Measurements from ENCODE around the gene SLK.

Gene SLK

GRCh38 chr10:104026762-104027161 lies 59.8 kb downstream of the SLK start:
- Histone ChIP-seq H3K4me1 (ENCODE audit: control insufficient read depth, insufficient read depth, low read length) (peaks cover under 1% of the 10 kb centered on the region), H3K9me3 (ENCODE audit: control insufficient read depth, insufficient read depth, low read length) (no peaks in the 10 kb centered on the region)

GRCh38 chr10:104028146-104028545 lies 61.2 kb downstream of the SLK start:
- H3K27me3 ChIP-seq (ENCODE audit: control insufficient read depth, insufficient read depth, low read length) = no peaks in the 10 kb centered on the region
- no peak overlapping the region for H3K4me3 ChIP-seq (ENCODE audit: low read depth, low read length)
- peaks cover 5% of the 10 kb centered on the region for H3K36me3 ChIP-seq (ENCODE audit: control insufficient read depth, insufficient read depth, low read length)
- H3K4me1 ChIP-seq (ENCODE audit: control insufficient read depth, insufficient read depth, low read length) = peaks cover 12% of the 10 kb centered on the region
- no peak overlapping the region for H3K9ac ChIP-seq (ENCODE audit: low read depth, low read length)
- no peaks in the 10 kb centered on the region for H3K9me3 ChIP-seq (ENCODE audit: control insufficient read depth, insufficient read depth, low read length)

More at GRCh38 chr10:104026762-104027161, 59.8 kb downstream of the SLK start:
- Histone ChIP-seq H3K27me3 (ENCODE audit: control insufficient read depth, insufficient read depth, low read length) (no peaks in the 10 kb centered on the region), H3K36me3 (ENCODE audit: control insufficient read depth, insufficient read depth, low read length) (peaks cover 5% of the 10 kb centered on the region), H3K9ac (ENCODE audit: low read depth, low read length) (no peak overlapping the region), H3K4me3 (ENCODE audit: low read depth, low read length) (no peak overlapping the region)

- peaks cover 12% of the 10 kb centered on the region for H3K4me1 ChIP-seq (ENCODE audit: control insufficient read depth, insufficient read depth, low read length)
- H3K4me3 ChIP-seq (ENCODE audit: low read depth, low read length) = no peak overlapping the region
- H3K27me3 ChIP-seq (ENCODE audit: control insufficient read depth, insufficient read depth, low read length) = no peaks in the 10 kb centered on the region
- H3K36me3 ChIP-seq (ENCODE audit: control insufficient read depth, insufficient read depth, low read length) = no peaks in the 10 kb centered on the region
- no peak overlapping the region for H3K9ac ChIP-seq (ENCODE audit: low read depth, low read length)
- no peaks in the 10 kb centered on the region for H3K9me3 ChIP-seq (ENCODE audit: control insufficient read depth, insufficient read depth, low read length)
These were observed 62.0 kb downstream of the SLK start for GRCh38 chr10:104028823-104029520.

DNA sequence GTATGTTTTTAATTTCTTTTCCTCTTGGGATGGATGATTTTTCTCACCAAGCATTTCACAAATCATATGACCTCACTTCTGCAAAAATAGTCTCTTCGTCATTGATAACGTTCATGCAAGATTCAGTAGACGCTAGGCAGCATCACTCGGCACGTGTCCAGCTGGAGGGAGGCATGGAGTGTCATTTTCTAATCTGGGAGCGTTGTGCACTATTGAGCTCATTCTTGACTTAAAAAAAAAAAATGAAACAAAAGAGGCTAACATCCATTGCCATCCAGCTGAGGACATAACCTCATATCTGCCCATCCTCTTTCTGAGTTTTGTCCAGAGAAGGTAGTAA lies 62.6 kb downstream of the SLK start:
- Histone ChIP-seq H3K4me3 (ENCODE audit: low read depth, low read length) (no peak overlapping the region), H3K36me3 (ENCODE audit: control insufficient read depth, insufficient read depth, low read length) (no peaks in the 10 kb centered on the region), H3K9me3 (ENCODE audit: control insufficient read depth, insufficient read depth, low read length) (no peaks in the 10 kb centered on the region), H3K9ac (ENCODE audit: low read depth, low read length) (no peak overlapping the region), H3K4me1 (ENCODE audit: control insufficient read depth, insufficient read depth, low read length) (peaks cover 12% of the 10 kb centered on the region), H3K27me3 (ENCODE audit: control insufficient read depth, insufficient read depth, low read length) (no peaks in the 10 kb centered on the region)

GRCh38 chr10:104031631-104032030 lies 64.7 kb downstream of the SLK start:
- H3K27me3 ChIP-seq (ENCODE audit: control insufficient read depth, insufficient read depth, low read length) = no peaks in the 10 kb centered on the region
- H3K9me3 ChIP-seq (ENCODE audit: control insufficient read depth, insufficient read depth, low read length) = no peaks in the 10 kb centered on the region
- H3K36me3 ChIP-seq (ENCODE audit: control insufficient read depth, insufficient read depth, low read length) = no peaks in the 10 kb centered on the region
- no peak overlapping the region for H3K9ac ChIP-seq (ENCODE audit: low read depth, low read length)
- H3K4me1 ChIP-seq (ENCODE audit: control insufficient read depth, insufficient read depth, low read length) = peaks cover 12% of the 10 kb centered on the region
- no peak overlapping the region for H3K4me3 ChIP-seq (ENCODE audit: low read depth, low read length)

GRCh38 chr10:104032144-104032775 lies 65.3 kb downstream of the SLK start:
- no peak overlapping the region for H3K9ac ChIP-seq (ENCODE audit: low read depth, low read length)
- H3K4me3 ChIP-seq (ENCODE audit: low read depth, low read length) = no peak overlapping the region
- no peaks in the 10 kb centered on the region for H3K36me3 ChIP-seq (ENCODE audit: control insufficient read depth, insufficient read depth, low read length)
- H3K4me1 ChIP-seq (ENCODE audit: control insufficient read depth, insufficient read depth, low read length) = peaks cover 12% of the 10 kb centered on the region
- no peaks in the 10 kb centered on the region for H3K9me3 ChIP-seq (ENCODE audit: control insufficient read depth, insufficient read depth, low read length)
- H3K27me3 ChIP-seq (ENCODE audit: control insufficient read depth, insufficient read depth, low read length) = no peaks in the 10 kb centered on the region

- no peaks in the 10 kb centered on the region for H3K9me3 ChIP-seq (ENCODE audit: control insufficient read depth, insufficient read depth, low read length)
- H3K36me3 ChIP-seq (ENCODE audit: control insufficient read depth, insufficient read depth, low read length) = no peaks in the 10 kb centered on the region
- no peaks in the 10 kb centered on the region for H3K27me3 ChIP-seq (ENCODE audit: control insufficient read depth, insufficient read depth, low read length)
- no peak overlapping the region for H3K4me3 ChIP-seq (ENCODE audit: low read depth, low read length)
- H3K4me1 ChIP-seq (ENCODE audit: control insufficient read depth, insufficient read depth, low read length) = peaks cover 12% of the 10 kb centered on the region
- no peak overlapping the region for H3K9ac ChIP-seq (ENCODE audit: low read depth, low read length)
These were observed 66.5 kb downstream of the SLK start for GRCh38 chr10:104033401-104033930.

GRCh38 chr10:104033966-104034365 lies 67.0 kb downstream of the SLK start:
- Histone ChIP-seq H3K36me3 (ENCODE audit: control insufficient read depth, insufficient read depth, low read length) (no peaks in the 10 kb centered on the region), H3K27me3 (ENCODE audit: control insufficient read depth, insufficient read depth, low read length) (no peaks in the 10 kb centered on the region), H3K4me1 (ENCODE audit: control insufficient read depth, insufficient read depth, low read length) (peaks cover 12% of the 10 kb centered on the region), H3K9ac (ENCODE audit: low read depth, low read length) (no peak overlapping the region), H3K9me3 (ENCODE audit: control insufficient read depth, insufficient read depth, low read length) (no peaks in the 10 kb centered on the region), H3K4me3 (ENCODE audit: low read depth, low read length) (no peak overlapping the region)

GRCh38 chr10:104034401-104035193 lies 67.7 kb downstream of the SLK start:
- peaks cover 12% of the 10 kb centered on the region for H3K4me1 ChIP-seq (ENCODE audit: control insufficient read depth, insufficient read depth, low read length)
- H3K9me3 ChIP-seq (ENCODE audit: control insufficient read depth, insufficient read depth, low read length) = no peaks in the 10 kb centered on the region
- H3K36me3 ChIP-seq (ENCODE audit: control insufficient read depth, insufficient read depth, low read length) = no peaks in the 10 kb centered on the region
- no peak overlapping the region for H3K4me3 ChIP-seq (ENCODE audit: low read depth, low read length)
- no peaks in the 10 kb centered on the region for H3K27me3 ChIP-seq (ENCODE audit: control insufficient read depth, insufficient read depth, low read length)
- no peak overlapping the region for H3K9ac ChIP-seq (ENCODE audit: low read depth, low read length)

GRCh38 chr10:104035194-104036068 lies 68.5 kb downstream of the SLK start:
- Histone ChIP-seq H3K9ac (ENCODE audit: low read depth, low read length) (no peak overlapping the region), H3K36me3 (ENCODE audit: control insufficient read depth, insufficient read depth, low read length) (no peaks in the 10 kb centered on the region), H3K4me3 (ENCODE audit: low read depth, low read length) (no peak overlapping the region), H3K27me3 (ENCODE audit: control insufficient read depth, insufficient read depth, low read length) (no peaks in the 10 kb centered on the region), H3K4me1 (ENCODE audit: control insufficient read depth, insufficient read depth, low read length) (peaks cover 12% of the 10 kb centered on the region), H3K9me3 (ENCODE audit: control insufficient read depth, insufficient read depth, low read length) (no peaks in the 10 kb centered on the region)

DNA sequence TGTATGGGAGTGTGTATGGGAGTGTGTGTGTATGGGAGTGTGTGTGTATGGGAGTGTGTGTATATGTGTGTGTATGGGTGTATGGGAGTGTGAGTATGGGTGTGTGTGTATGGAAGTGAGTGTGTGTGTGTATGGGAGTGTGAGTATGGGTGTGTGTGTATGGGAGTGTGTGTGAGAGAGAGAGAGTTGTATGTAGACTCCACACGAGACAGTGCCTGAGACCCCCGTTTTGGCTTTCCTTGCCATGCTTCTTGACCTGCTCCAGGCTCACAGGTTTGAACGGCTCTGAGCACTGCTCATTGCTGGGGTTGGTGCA lies 69.1 kb downstream of the SLK start:
- Histone ChIP-seq H3K4me1 (ENCODE audit: control insufficient read depth, insufficient read depth, low read length) (peaks cover 12% of the 10 kb centered on the region), H3K9me3 (ENCODE audit: control insufficient read depth, insufficient read depth, low read length) (no peaks in the 10 kb centered on the region), H3K36me3 (ENCODE audit: control insufficient read depth, insufficient read depth, low read length) (no peaks in the 10 kb centered on the region), H3K9ac (ENCODE audit: low read depth, low read length) (no peak overlapping the region), H3K4me3 (ENCODE audit: low read depth, low read length) (no peak overlapping the region), H3K27me3 (ENCODE audit: control insufficient read depth, insufficient read depth, low read length) (no peaks in the 10 kb centered on the region)

Data from iPS-15b (cell line).